Measurements from ENCODE around the gene RAB6B. TPM values are rescaled to one million over a fixed set of nuclear protein-coding genes. Genes with fewer than 3 reads are reported as not detected.

The RAB6B gene
- total and polyA plus RNA-seq, 2 donors (not counting 1 experiment from before 2014, with no cell fraction given) = 0.83 to 1.5 TPM

GRCh38 chr3:133833880-133834620 lies 61.6 kb downstream of the RAB6B start:
- Histone ChIP-seq H3K9ac (ENCODE audit: insufficient read depth, low read length) (no peak overlapping the region), H3K79me2 (ENCODE audit: control insufficient read depth, insufficient read depth, low read length) (no peaks in the 10 kb centered on the region)

GRCh38 chr3:133833267-133833666 lies 62.4 kb downstream of the RAB6B start:
- DNase-seq (ENCODE audit: low read depth in 2 of 2) = no peak
- Histone ChIP-seq H3K4me2 (ENCODE audit: extremely low read depth, insufficient read depth, low read length) (no peak overlapping the region), H3K79me2 (ENCODE audit: control insufficient read depth, insufficient read depth, low read length) (no peaks in the 10 kb centered on the region), H3K9ac (ENCODE audit: insufficient read depth, low read length) (no peak overlapping the region), H3K4me1 (ENCODE audit: control insufficient read depth, extremely low read depth, insufficient read depth, low read length) (no peaks in the 10 kb centered on the region), H2AFZ (ENCODE audit: low read length) (no peak overlapping the region), H3K36me3 (ENCODE audit: control insufficient read depth, insufficient read depth, low read length) (no peaks in the 10 kb centered on the region), H4K20me1 (ENCODE audit: control insufficient read depth, extremely low read depth, insufficient read depth, low read length) (no peaks in the 10 kb centered on the region), H3K4me3 (replicated peaks in 1 of 4; ENCODE audit: control extremely low read depth in 1 of 4, insufficient read depth in 1 of 4, low read depth in 3 of 4, low read length in 4 of 4) (no peak overlapping the region), H3K9me3 (ENCODE audit: control insufficient read depth, insufficient read depth, low read depth, low read length) (no peaks in the 10 kb centered on the region), H3K27me3 (ENCODE audit: control insufficient read depth, insufficient read depth, low read length) (no peaks in the 10 kb centered on the region), H3K27ac (ENCODE audit: insufficient read depth, low read length) (no peak overlapping the region)
- TF ChIP-seq EZH2 (IDR thresholded peaks at IDR 0.05; ENCODE audit: low read length, missing control alignments) = no peak
- no peak for TF ChIP-seq CTCF (conservative IDR thresholded peaks at IDR 0.05 in 1 of 2, IDR thresholded peaks at IDR 0.05 in 1 of 2; ENCODE audit: low read depth in 1 of 2, low read length in 2 of 2)

More at GRCh38 chr3:133833880-133834620, 61.6 kb downstream of the RAB6B start:
- H3K4me1 ChIP-seq (ENCODE audit: control insufficient read depth, extremely low read depth, insufficient read depth, low read length) = no peaks in the 10 kb centered on the region
- H3K9me3 ChIP-seq (ENCODE audit: control insufficient read depth, insufficient read depth, low read depth, low read length) = no peaks in the 10 kb centered on the region
- peaks cover 2% of the 10 kb centered on the region for H3K27me3 ChIP-seq (ENCODE audit: control insufficient read depth, insufficient read depth, low read length)
- no peak overlapping the region for H2AFZ ChIP-seq (ENCODE audit: low read length)
- H4K20me1 ChIP-seq (ENCODE audit: control insufficient read depth, extremely low read depth, insufficient read depth, low read length) = no peaks in the 10 kb centered on the region
- H3K4me3 ChIP-seq (replicated peaks in 1 of 4; ENCODE audit: control extremely low read depth in 1 of 4, insufficient read depth in 1 of 4, low read depth in 3 of 4, low read length in 4 of 4) = no peak overlapping the region
- TF ChIP-seq EZH2 (IDR thresholded peaks at IDR 0.05; ENCODE audit: low read length, missing control alignments) = no peak
- TF ChIP-seq CTCF (conservative IDR thresholded peaks at IDR 0.05 in 1 of 2, IDR thresholded peaks at IDR 0.05 in 1 of 2; ENCODE audit: low read depth in 1 of 2, low read length in 2 of 2) = no peak
- no peaks in the 10 kb centered on the region for H3K36me3 ChIP-seq (ENCODE audit: control insufficient read depth, insufficient read depth, low read length)
- no peak for DNase-seq (ENCODE audit: low read depth in 2 of 2)
- no peak overlapping the region for H3K27ac ChIP-seq (ENCODE audit: insufficient read depth, low read length)
- H3K4me2 ChIP-seq (ENCODE audit: extremely low read depth, insufficient read depth, low read length) = no peak overlapping the region

GRCh38 chr3:133832802-133833144 lies 62.9 kb downstream of the RAB6B start:
- Histone ChIP-seq H3K36me3 (ENCODE audit: control insufficient read depth, insufficient read depth, low read length) (no peaks in the 10 kb centered on the region), H3K27ac (ENCODE audit: insufficient read depth, low read length) (no peak overlapping the region), H3K4me2 (ENCODE audit: extremely low read depth, insufficient read depth, low read length) (no peak overlapping the region), H3K4me3 (replicated peaks in 1 of 4; ENCODE audit: control extremely low read depth in 1 of 4, insufficient read depth in 1 of 4, low read depth in 3 of 4, low read length in 4 of 4) (no peak overlapping the region), H4K20me1 (ENCODE audit: control insufficient read depth, extremely low read depth, insufficient read depth, low read length) (no peaks in the 10 kb centered on the region), H3K9ac (ENCODE audit: insufficient read depth, low read length) (no peak overlapping the region), H3K79me2 (ENCODE audit: control insufficient read depth, insufficient read depth, low read length) (no peaks in the 10 kb centered on the region), H3K4me1 (ENCODE audit: control insufficient read depth, extremely low read depth, insufficient read depth, low read length) (no peaks in the 10 kb centered on the region), H3K27me3 (ENCODE audit: control insufficient read depth, insufficient read depth, low read length) (no peaks in the 10 kb centered on the region), H2AFZ (ENCODE audit: low read length) (no peak overlapping the region), H3K9me3 (ENCODE audit: control insufficient read depth, insufficient read depth, low read depth, low read length) (no peaks in the 10 kb centered on the region)
- DNase-seq (ENCODE audit: low read depth in 2 of 2) = no peak
- TF ChIP-seq EZH2 (IDR thresholded peaks at IDR 0.05; ENCODE audit: low read length, missing control alignments) = no peak
- no peak for TF ChIP-seq CTCF (conservative IDR thresholded peaks at IDR 0.05 in 1 of 2, IDR thresholded peaks at IDR 0.05 in 1 of 2; ENCODE audit: low read depth in 1 of 2, low read length in 2 of 2)
